Heart right ventricle (tissue), 16 donors: ENCODE data around the gene BMX. TPM values are rescaled to one million over a fixed set of nuclear protein-coding genes. Genes with fewer than 3 reads are reported as not detected.

Experiments used
- ATAC-seq, 8 donors: fragments of 200-7000 bp; cut with Tn5 transposase; one replicate each; pipeline ENCODE4 v1.9.1; 2020; ENCODE audit warnings: mild to moderate bottlenecking in 8 of 8, moderate library complexity in 8 of 8, moderate number of reproducible peaks in 1 of 8
- DNase-seq, 2 donors: peaks; one replicate each; pipeline ENCODE4 v3.0.0-alpha.2; 2020
- H3K27ac ChIP-seq, 10 donors: fragments of 200-600 bp; sonication (generic) in 2 of 10; one replicate each; pipeline versions ENCODE4 v1.5.0 to v1.8.0; 2020 to 2022; ENCODE audit warnings: mild to moderate bottlenecking in 3 of 10
- H3K27me3 ChIP-seq, 7 donors: fragments of 200-600 bp; one replicate each; pipeline ENCODE4 v1.8.0; 2021 to 2022; ENCODE audit warnings: mild to moderate bottlenecking in 2 of 7
- H3K36me3 ChIP-seq, 9 donors: fragments of 200-600 bp; sonication (generic) in 1 of 9; one replicate each; pipeline versions ENCODE4 v1.5.0 to v1.8.0; 2020 to 2022; ENCODE audit warnings: mild to moderate bottlenecking in 2 of 9
- H3K4me1 ChIP-seq, 9 donors: fragments of 200-600 bp; sonication (generic) in 1 of 9; one replicate each; pipeline versions ENCODE4 v1.5.0 to v1.8.0; 2020 to 2022; ENCODE audit warnings: mild to moderate bottlenecking in 4 of 9
- H3K4me3 ChIP-seq, 10 donors: fragments of 200-600 bp; sonication (generic) in 2 of 10; one replicate each; pipeline versions ENCODE4 v1.5.0 to v1.8.0; 2020 to 2022; ENCODE audit warnings: mild to moderate bottlenecking in 7 of 10, moderate library complexity in 2 of 10
- H3K9me3 ChIP-seq, 11 donors: fragments of 200-600 bp in 10 of 11; sonication (generic) in 2 of 11; one replicate each; pipeline versions ENCODE4 v1.5.0 to v1.8.0; 2013 to 2022; ENCODE audit warnings: mild to moderate bottlenecking in 2 of 11, control low read depth in 1 of 11, moderate library complexity in 1 of 11
- WGBS, 2 donors: extraction: QIAGEN DNeasy Blood & Tissue Kit; methylation state at CpG; one replicate each; pipeline ENCODE4 v1.1.7; 2013; ENCODE audit warnings: inconsistent platforms in 1 of 2; 5-methylcytosine and 5-hydroxymethylcytosine counted together
- intact Hi-C, 10 donors: fragments of 100-400 bp; cut with DNase I; formaldehyde crosslinking; loops; one replicate each; pipeline versions ENCODE4 v1.11.1 to v1.14.2; 2022
- long read RNA-seq, 3 donors: library from polyadenylated mRNA; unstranded; transcript quantifications; one replicate each; pipeline ENCODE4 v2.0.0, GENCODE V29; 2020 to 2021
- polyA plus RNA-seq, 2 donors: library from polyadenylated mRNA; stranded (reverse); fragments of 200-250 nt; gene quantifications; one replicate each; pipeline ENCODE4 v1.2.3, GENCODE V29; 2013
- total RNA-seq, 10 donors: library from RNA; stranded (reverse); fragmentation: NEBNext Ultra II Directional in 3 of 10; extraction: Animal tissue kit (Norgen Biotek cat#: 25700) in 3 of 10; gene quantifications; one replicate each; pipeline versions ENCODE4 v1.2.1 to v1.2.4, GENCODE V29; 2021 to 2023
- TF ChIP-seq, protein P1 (sequence below), 9 donors: fragments of 200-600 bp; sonication (generic) in 2 of 9; IDR thresholded peaks; one replicate each; pipeline versions ENCODE4 v1.5.0 to v1.8.0; 2021 to 2022; ENCODE audit warnings: antibody characterized with exemption in 9 of 9, mild to moderate bottlenecking in 5 of 9, moderate library complexity in 1 of 9
- donor health status: Arrhythmogenic right ventricular cardiomyopathy.
- donor health status: ischemic (EF 13 %, LVEDD 7.1; RV severe dilation, severe dysfunction).
- donor health status: healthy with polysubstance abuse.
- donor health status: DM: no; HTN: yes; CAD: no.
- donor health status: DM: no; HTN: no; CAD: no.
- donor health status: ischemic (EF 25% LVEDD 6.9; RV normal size, moderate dysfunction).
- donor health status: ischemic (EF 25% LVEDD 5.7; RV mildly dilated, moderate dysfunction).
- donor health status: healthy.
- donor health status: DM: yes; HTN: yes; CAD: no.
- donor health status: Ischemic cardiomyopathy.
- donor health status: ischemic (EF 35%, LVEDD 5.7; RV mildly dilated, moderate dysfunction).
- donor health status: nonischemic (EF 11% LVEDD 7.7; RV severe dilation, severe dysfunction).
- donor health status: DM: yes; HTN: yes; CAD: no.
- donor health status: PGD.
- donor health status: ischemic (EF 29% LVEDD 5.4; RV normal size, mild dysfunction).
- donor health status: nonischemic (EF 23%, LVEDD 6.1; RV moderate dilation, normal function).

The BMX gene
- total RNA-seq: 1 to 10 TPM in 9 of 10 donors, under 1 TPM in 1; 0.97 to 6.1 (median 2.9) TPM
- polyA plus RNA-seq: 1 to 10 TPM; 2.1 to 2.6 TPM
- long read RNA-seq, donor 1, partial matches to known transcripts: 0 of 3 reads
- long read RNA-seq, donor 1, other reads (novel, unspliced or antisense): 1 of 3 reads
- long read RNA-seq, donor 2, partial matches to known transcripts: 0 of 4 reads
- long read RNA-seq, donor 2, other reads (novel, unspliced or antisense): 4 of 4 reads
- long read RNA-seq, donor 3, partial matches to known transcripts: 1 of 4 reads
- long read RNA-seq, donor 3, other reads (novel, unspliced or antisense): 0 of 4 reads

DNA sequence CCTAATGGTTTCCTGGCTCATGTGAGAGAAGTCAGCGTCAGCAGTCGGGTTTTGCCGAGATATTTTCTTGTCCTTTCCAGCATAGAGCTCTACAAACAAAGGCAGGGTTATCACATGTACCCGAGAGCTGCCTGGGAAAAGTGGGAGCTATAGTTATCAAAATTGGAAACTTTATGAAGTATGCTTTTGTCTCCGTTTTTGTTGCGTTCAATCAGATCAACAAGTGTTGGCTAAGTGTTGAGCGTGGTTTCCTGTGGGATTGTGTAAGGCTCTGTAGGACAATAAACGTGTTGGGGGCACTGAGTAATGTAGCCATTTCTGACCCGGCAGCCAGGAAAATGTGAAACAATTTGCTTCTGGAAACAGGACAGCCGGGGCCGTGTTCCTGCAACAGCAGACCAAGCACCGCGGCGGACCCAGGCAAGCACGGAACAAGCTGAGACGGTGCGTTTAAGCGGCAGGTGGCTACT is at the start of gene BMX:
Gene BMX, plus strand, starts transcription at position 311 of the 470 bp plus-strand sequence. CDS start 7,547 bp downstream, outside the sequence.
- peaks cover 0 to 79% (median 0%) of the 10 kb centered on the region in 7 donors for H3K27me3 ChIP-seq
- peak within 1 kb of the TSS in 7 of 10 donors; percentile 5 to 42 (median 22) for H3K4me3 ChIP-seq
- WGBS, 2 donors: 51 to 59% methylated on average over 18 of the region's 18 CpGs
- ATAC-seq (peak; percentile 28 to 86 (median 70)), DNase-seq (peak; percentile 15 to 19)
- H3K36me3 ChIP-seq: no peaks in the 10 kb centered on the region
- H3K9me3 ChIP-seq: no peaks in the 10 kb centered on the region
- TF ChIP-seq, protein P1, sequence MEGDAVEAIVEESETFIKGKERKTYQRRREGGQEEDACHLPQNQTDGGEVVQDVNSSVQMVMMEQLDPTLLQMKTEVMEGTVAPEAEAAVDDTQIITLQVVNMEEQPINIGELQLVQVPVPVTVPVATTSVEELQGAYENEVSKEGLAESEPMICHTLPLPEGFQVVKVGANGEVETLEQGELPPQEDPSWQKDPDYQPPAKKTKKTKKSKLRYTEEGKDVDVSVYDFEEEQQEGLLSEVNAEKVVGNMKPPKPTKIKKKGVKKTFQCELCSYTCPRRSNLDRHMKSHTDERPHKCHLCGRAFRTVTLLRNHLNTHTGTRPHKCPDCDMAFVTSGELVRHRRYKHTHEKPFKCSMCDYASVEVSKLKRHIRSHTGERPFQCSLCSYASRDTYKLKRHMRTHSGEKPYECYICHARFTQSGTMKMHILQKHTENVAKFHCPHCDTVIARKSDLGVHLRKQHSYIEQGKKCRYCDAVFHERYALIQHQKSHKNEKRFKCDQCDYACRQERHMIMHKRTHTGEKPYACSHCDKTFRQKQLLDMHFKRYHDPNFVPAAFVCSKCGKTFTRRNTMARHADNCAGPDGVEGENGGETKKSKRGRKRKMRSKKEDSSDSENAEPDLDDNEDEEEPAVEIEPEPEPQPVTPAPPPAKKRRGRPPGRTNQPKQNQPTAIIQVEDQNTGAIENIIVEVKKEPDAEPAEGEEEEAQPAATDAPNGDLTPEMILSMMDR (IDR thresholded peaks at IDR 0.05): no peak
- H3K27ac ChIP-seq: peak within 1 kb of the TSS in 7 of 10 donors; percentile 4 to 77 (median 56)
- intact Hi-C loops: no loop called here
- peaks cover 0 to 5% (median 0%) of the 10 kb centered on the region in 9 donors for H3K4me1 ChIP-seq

DNA sequence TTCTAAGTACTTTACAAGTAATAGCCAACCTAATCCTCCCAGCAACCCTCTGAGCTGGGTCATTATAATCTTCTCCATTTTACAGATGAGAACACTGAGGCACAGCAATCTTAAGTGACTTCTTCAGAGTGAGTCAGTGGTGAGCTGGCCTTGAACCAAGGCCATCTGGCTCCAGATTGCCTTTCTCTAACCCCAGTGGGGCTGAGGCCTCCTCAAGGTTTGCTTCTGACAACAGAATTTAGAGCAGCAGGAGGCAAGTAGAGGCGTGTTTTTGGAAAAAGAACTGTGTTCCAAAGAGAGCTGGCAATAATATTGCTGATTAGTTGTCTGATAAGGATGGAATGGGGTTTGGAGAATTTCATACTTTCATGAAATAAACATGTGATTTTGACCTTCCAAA is 48.7 kb upstream of the BMX start:
- Histone ChIP-seq H3K9me3 (no peaks in the 10 kb centered on the region), H3K36me3 (peaks cover 0 to 44% (median 0%) of the 10 kb centered on the region in 9 donors), H3K4me3 (no peak overlapping the region), H3K27me3 (peaks cover 0 to 75% (median 0%) of the 10 kb centered on the region in 7 donors), H3K27ac (no peak overlapping the region), H3K4me1 (peaks cover 0 to 5% (median 0%) of the 10 kb centered on the region in 9 donors)
- TF ChIP-seq, protein P1 (IDR thresholded peaks at IDR 0.05): no peak
- DNase-seq (peak in 1 of 2 donors; percentile 17), ATAC-seq (peak in 1 of 8 donors; percentile 73)
- intact Hi-C loops: loop anchor here in 2 of 10 donors (10.0 kb wide), 2 partner anchors 47 to 97 kb away; no protein-coding TSS in a partner anchor
- WGBS, 2 donors: 78 to 93% methylated on average over 1 of the region's 1 CpG

DNA sequence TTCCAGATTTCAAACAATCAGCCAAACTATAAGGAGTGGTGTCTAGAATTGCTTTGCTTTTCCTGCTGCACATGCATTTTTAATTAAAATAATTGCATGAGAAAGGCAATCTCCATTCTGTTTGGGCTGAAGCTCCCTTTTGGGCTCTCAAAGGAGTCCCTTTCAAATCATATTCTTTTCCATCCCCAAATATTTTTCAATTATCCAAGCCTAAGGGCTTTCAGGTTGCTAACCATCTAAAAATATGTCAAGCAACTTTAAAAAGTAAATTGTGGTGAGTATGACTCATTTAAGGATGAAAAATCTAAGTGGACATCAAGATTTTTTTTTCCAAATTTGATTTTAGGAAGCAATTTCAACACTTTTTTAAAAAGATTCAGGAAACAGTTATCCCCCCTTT is 35.9 kb upstream of the BMX start:
- intact Hi-C loops: loop anchor here in 7 of 10 donors (5.0 to 10.0 kb wide), 5 partner anchors 80 to 162 kb away; partner anchors contain the start of gene VEGFD (in 1 of the 7)
- Histone ChIP-seq H3K4me3 (no peak overlapping the region), H3K27ac (peak overlapping the region in 4 of 10 donors; percentile 25 to 44 (median 26)), H3K9me3 (no peaks in the 10 kb centered on the region), H3K4me1 (peaks cover 0 to 18% (median 0%) of the 10 kb centered on the region in 9 donors), H3K36me3 (peaks cover 0 to 8% (median 0%) of the 10 kb centered on the region in 9 donors), H3K27me3 (peaks cover 0 to 60% (median 0%) of the 10 kb centered on the region in 7 donors)
- TF ChIP-seq, protein P1 (IDR thresholded peaks at IDR 0.05): no peak
- no peak for DNase-seq
- ATAC-seq: no peak

DNA sequence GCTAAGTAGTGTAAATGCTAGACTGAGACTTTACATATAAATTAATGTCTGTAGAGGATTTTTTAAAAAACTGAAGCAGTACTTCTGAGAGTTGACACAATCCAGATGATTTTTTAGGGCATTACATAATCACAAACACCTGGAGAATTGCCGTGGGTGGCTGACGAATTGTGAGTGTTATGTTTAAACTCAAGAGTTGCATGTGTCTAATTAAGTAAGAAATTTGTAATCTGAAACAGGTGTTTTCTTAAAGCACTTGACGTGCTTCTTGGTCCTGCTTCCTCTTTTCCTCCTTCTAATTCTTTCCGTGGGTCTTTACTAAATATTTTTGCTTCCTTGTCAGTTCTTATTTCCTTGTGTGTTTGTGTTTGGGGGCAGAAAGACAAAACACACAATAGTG is 35.3 kb upstream of the BMX start:
- intact Hi-C loops: loop anchor here in 7 of 10 donors (5.0 to 10.0 kb wide), 5 partner anchors 81 to 163 kb away; partner anchors contain the start of gene VEGFD (in 1 of the 7)
- peaks cover 0 to 54% (median 0%) of the 10 kb centered on the region in 7 donors for H3K27me3 ChIP-seq
- no peak overlapping the region for H3K4me3 ChIP-seq
- ATAC-seq (peak in 2 of 8 donors; percentile 22 to 48), DNase-seq (no peak)
- H3K9me3 ChIP-seq: no peaks in the 10 kb centered on the region
- peaks cover 0 to 18% (median 0%) of the 10 kb centered on the region in 9 donors for H3K4me1 ChIP-seq
- peaks cover 0 to 6% (median 0%) of the 10 kb centered on the region in 9 donors for H3K36me3 ChIP-seq
- H3K27ac ChIP-seq: peak overlapping the region in 4 of 10 donors; percentile 25 to 44 (median 37)
- 32 to 42% methylated on average over 4 of the region's 4 CpGs for WGBS, 2 donors
- TF ChIP-seq, protein P1 (IDR thresholded peaks at IDR 0.05): no peak
